MM.1S (cell line): ENCODE results near the gene VAMP2.

Source experiments
- DNase-seq: peaks from one replicate; pipeline ENCODE4 v3.0.0-alpha.2; 2015
- H2AFZ ChIP-seq: fragments of 300-600 bp; sonication (generic); 2 replicates; pipeline ENCODE4 v1.6.0; 2016; ENCODE audit warnings: antibody characterized with exemption, low read length
- H3F3A ChIP-seq: fragments of 300-600 bp; sonication (generic); 2 replicates; pipeline ENCODE4 v1.6.1; 2016; ENCODE audit warnings: mild to moderate bottlenecking, antibody characterized with exemption, low read length, moderate library complexity, mixed read lengths; ENCODE audit not compliant: insufficient read depth
- H3K27ac ChIP-seq: fragments of 300-600 bp; sonication (generic); 2 replicates; pipeline ENCODE4 v1.5.1; 2016; ENCODE audit warnings: mild to moderate bottlenecking, low read length
- H3K27me3 ChIP-seq: fragments of 300-600 bp; sonication (generic); replicated peaks from 2 replicates; pipeline ENCODE4 v1.6.0; 2016; ENCODE audit warnings: low read length; ENCODE audit not compliant: insufficient read depth
- H3K36me3 ChIP-seq: fragments of 300-600 bp; sonication (generic); replicated peaks from 2 replicates; pipeline ENCODE4 v1.6.1; 2016; ENCODE audit warnings: mild to moderate bottlenecking, low read length, mixed read lengths; ENCODE audit not compliant: insufficient read depth
- H3K4me1 ChIP-seq: fragments of 300-600 bp; sonication (generic); 2 replicates; pipeline ENCODE4 v1.6.1; 2016; ENCODE audit warnings: low read length, mixed read lengths
- H3K4me2 ChIP-seq: fragments of 300-600 bp; sonication (generic); 2 replicates; pipeline ENCODE4 v1.6.0; 2016; ENCODE audit warnings: low read depth, low read length
- H3K4me3 ChIP-seq: fragments of 300-600 bp; sonication (generic); 2 replicates; pipeline ENCODE4 v1.5.1; 2016; ENCODE audit warnings: low read length, mixed read lengths
- H3K79me2 ChIP-seq: fragments of 300-600 bp; sonication (generic); 2 replicates; pipeline ENCODE4 v1.6.1; 2016; ENCODE audit warnings: mixed run types, low read length, mixed read lengths
- H3K9ac ChIP-seq: fragments of 300-600 bp; sonication (generic); 2 replicates; pipeline ENCODE4 v1.6.1; 2016; ENCODE audit warnings: low read length, mixed read lengths
- H3K9me2 ChIP-seq: fragments of 300-600 bp; sonication (generic); replicated peaks from 2 replicates; pipeline ENCODE4 v1.6.1; 2016; ENCODE audit warnings: mild to moderate bottlenecking, low read length, mixed read lengths; ENCODE audit not compliant: insufficient read depth
- H3K9me3 ChIP-seq: fragments of 300-600 bp; sonication (generic); replicated peaks from 2 replicates; pipeline ENCODE4 v1.6.1; 2016; ENCODE audit warnings: mild to moderate bottlenecking, low read length, mixed read lengths; ENCODE audit not compliant: insufficient read depth
- H4K20me1 ChIP-seq: fragments of 300-600 bp; sonication (generic); 2 replicates; pipeline ENCODE4 v1.6.1; 2016; ENCODE audit warnings: mild to moderate bottlenecking, low read length, moderate library complexity, mixed read lengths; ENCODE audit not compliant: insufficient read depth
- CTCF ChIP-seq: fragments of 300-600 bp; sonication (generic); IDR thresholded peaks from 2 replicates; pipeline ENCODE4 v1.5.1; 2016; ENCODE audit warnings: antibody characterized with exemption, low read length, mixed read lengths
- EZH2 ChIP-seq: fragments of 300-600 bp; sonication (generic); optimal IDR thresholded peaks from 2 replicates; pipeline ENCODE3; 2017; ENCODE audit warnings: low read depth, mild to moderate bottlenecking, antibody characterized with exemption, low read length, mixed read lengths
- EZH2phosphoT487 ChIP-seq: fragments of 300-600 bp; sonication (generic); IDR thresholded peaks from 2 replicates; pipeline ENCODE4 v1.6.1; 2018; ENCODE audit warnings: antibody characterized with exemption, low read length

Gene VAMP2

GRCh38 chr17:8159459-8160223 is 3.1 kb downstream of the VAMP2 start:
- Histone ChIP-seq H3K9ac (no peak overlapping the region), H3K27me3 (no peaks in the 10 kb centered on the region), H3K9me3 (no peaks in the 10 kb centered on the region), H3K4me3 (no peak overlapping the region), H3K4me2 (no peak overlapping the region), H3K27ac (no peak overlapping the region), H2AFZ (no peak overlapping the region), H3F3A (peaks cover 28% of the 10 kb centered on the region), H3K79me2 (peaks cover 32% of the 10 kb centered on the region), H3K4me1 (peaks cover 24% of the 10 kb centered on the region), H3K36me3 (no peaks in the 10 kb centered on the region), H3K9me2 (no peaks in the 10 kb centered on the region), H4K20me1 (no peaks in the 10 kb centered on the region)
- no peak for DNase-seq
- TF ChIP-seq EZH2: no peak

- H3K36me3 ChIP-seq: no peaks in the 10 kb centered on the region
- H3K9me3 ChIP-seq: no peaks in the 10 kb centered on the region
- H4K20me1 ChIP-seq: no peaks in the 10 kb centered on the region
- no peak overlapping the region for H3K4me3 ChIP-seq
- TF ChIP-seq CTCF (no peak), EZH2 (no peak), EZH2phosphoT487 (no peak)
- no peak overlapping the region for H3K27ac ChIP-seq
- no peak overlapping the region for H2AFZ ChIP-seq
- H3F3A ChIP-seq: peaks cover 26% of the 10 kb centered on the region
- peaks cover 38% of the 10 kb centered on the region for H3K79me2 ChIP-seq
- no peaks in the 10 kb centered on the region for H3K27me3 ChIP-seq
- H3K9me2 ChIP-seq: no peaks in the 10 kb centered on the region
- no peak overlapping the region for H3K4me2 ChIP-seq
- peaks cover 23% of the 10 kb centered on the region for H3K4me1 ChIP-seq
- no peak for DNase-seq
- no peak overlapping the region for H3K9ac ChIP-seq
These were observed 3.7 kb downstream of the VAMP2 start for GRCh38 chr17:8159032-8159400.

- H3K4me1 ChIP-seq: peaks cover 18% of the 10 kb centered on the region
- H2AFZ ChIP-seq: no peak overlapping the region
- H3K9ac ChIP-seq: peak overlapping the region; percentile 12; the same call in 1 of the 2 replicates
- no peaks in the 10 kb centered on the region for H3K36me3 ChIP-seq
- TF ChIP-seq CTCF (peak; percentile 83), EZH2phosphoT487 (no peak), EZH2 (no peak)
- no peak overlapping the region for H3K4me3 ChIP-seq
- peak overlapping the region; percentile 46; the same call in 1 of the 2 replicates for H3K4me2 ChIP-seq
- H3K27ac ChIP-seq: peak overlapping the region; percentile 59; the same call in 1 of the 2 replicates
- H3K9me3 ChIP-seq: no peaks in the 10 kb centered on the region
- H3K79me2 ChIP-seq: peaks cover 38% of the 10 kb centered on the region
- peak; percentile 85 for DNase-seq
- H3F3A ChIP-seq: peaks cover 26% of the 10 kb centered on the region
- no peaks in the 10 kb centered on the region for H3K9me2 ChIP-seq
- H4K20me1 ChIP-seq: no peaks in the 10 kb centered on the region
- H3K27me3 ChIP-seq: no peaks in the 10 kb centered on the region
These were observed 4.3 kb downstream of the VAMP2 start for GRCh38 chr17:8158267-8159031.
